NCI-H1105 (cell line): ENCODE data around the gene BNC2.
"Not testable (repeated sequence)": the region's sequence is repeated elsewhere in the genome, so short reads cannot be mapped to it uniquely, and the experiment has no call there.

Source experiments
- DNase-seq: peaks from one replicate; lab custom pipeline; 2025; lab: John Stamatoyannopoulos, UW

BNC2 gene, protein sequence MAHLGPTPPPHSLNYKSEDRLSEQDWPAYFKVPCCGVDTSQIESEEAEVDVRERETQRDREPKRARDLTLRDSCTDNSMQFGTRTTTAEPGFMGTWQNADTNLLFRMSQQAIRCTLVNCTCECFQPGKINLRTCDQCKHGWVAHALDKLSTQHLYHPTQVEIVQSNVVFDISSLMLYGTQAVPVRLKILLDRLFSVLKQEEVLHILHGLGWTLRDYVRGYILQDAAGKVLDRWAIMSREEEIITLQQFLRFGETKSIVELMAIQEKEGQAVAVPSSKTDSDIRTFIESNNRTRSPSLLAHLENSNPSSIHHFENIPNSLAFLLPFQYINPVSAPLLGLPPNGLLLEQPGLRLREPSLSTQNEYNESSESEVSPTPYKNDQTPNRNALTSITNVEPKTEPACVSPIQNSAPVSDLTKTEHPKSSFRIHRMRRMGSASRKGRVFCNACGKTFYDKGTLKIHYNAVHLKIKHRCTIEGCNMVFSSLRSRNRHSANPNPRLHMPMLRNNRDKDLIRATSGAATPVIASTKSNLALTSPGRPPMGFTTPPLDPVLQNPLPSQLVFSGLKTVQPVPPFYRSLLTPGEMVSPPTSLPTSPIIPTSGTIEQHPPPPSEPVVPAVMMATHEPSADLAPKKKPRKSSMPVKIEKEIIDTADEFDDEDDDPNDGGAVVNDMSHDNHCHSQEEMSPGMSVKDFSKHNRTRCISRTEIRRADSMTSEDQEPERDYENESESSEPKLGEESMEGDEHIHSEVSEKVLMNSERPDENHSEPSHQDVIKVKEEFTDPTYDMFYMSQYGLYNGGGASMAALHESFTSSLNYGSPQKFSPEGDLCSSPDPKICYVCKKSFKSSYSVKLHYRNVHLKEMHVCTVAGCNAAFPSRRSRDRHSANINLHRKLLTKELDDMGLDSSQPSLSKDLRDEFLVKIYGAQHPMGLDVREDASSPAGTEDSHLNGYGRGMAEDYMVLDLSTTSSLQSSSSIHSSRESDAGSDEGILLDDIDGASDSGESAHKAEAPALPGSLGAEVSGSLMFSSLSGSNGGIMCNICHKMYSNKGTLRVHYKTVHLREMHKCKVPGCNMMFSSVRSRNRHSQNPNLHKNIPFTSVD

GRCh38 chr9:16870596-16871335 lies at the start of gene BNC2:
Gene BNC2, minus strand, starts transcription at chr9:16870670. Its CDS starts 22 bp downstream, at chr9:16870648.
- DNase-seq: peak; percentile 32

- no peak for DNase-seq
Measured at GRCh38 chr9:16918920-16919319, 48.5 kb upstream of the BNC2 start.

DNA sequence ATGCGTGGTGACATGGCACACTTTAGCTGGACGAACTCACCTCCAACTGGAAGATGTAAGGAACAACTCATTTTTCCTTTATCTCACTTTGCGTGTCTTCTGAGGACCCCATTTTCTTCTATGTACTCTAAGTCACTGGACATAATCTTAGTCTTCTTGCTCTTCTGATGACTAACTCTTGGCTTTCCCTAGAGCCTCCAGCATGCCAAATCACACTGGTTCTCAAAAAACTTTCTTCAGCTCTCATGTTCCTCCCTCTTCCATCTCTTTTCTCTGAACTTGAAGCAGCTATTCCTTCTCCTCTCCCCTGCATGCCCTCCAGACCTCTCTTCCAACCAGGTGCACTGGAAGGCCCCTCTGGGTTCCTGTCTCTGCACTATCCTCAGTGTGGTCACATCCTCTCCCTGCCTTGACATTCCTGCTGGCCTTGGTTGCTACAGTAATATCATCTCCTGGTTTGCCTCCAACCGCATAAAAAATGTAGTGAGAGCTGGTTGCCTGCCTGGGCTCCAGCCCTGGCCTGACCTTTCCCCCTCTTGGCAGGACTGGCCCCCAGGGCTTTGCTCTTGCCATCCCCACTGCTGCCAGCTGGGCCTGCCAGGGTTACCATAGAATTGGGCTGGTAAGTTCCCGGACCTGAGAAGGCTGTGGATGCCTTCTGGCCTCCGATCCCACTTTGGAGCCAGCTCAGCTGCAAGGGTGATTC lies 44.8 kb upstream of the BNC2 start:
- no peak for DNase-seq

GRCh38 chr9:16912197-16912596 lies 41.7 kb upstream of the BNC2 start:
- no peak for DNase-seq

DNA sequence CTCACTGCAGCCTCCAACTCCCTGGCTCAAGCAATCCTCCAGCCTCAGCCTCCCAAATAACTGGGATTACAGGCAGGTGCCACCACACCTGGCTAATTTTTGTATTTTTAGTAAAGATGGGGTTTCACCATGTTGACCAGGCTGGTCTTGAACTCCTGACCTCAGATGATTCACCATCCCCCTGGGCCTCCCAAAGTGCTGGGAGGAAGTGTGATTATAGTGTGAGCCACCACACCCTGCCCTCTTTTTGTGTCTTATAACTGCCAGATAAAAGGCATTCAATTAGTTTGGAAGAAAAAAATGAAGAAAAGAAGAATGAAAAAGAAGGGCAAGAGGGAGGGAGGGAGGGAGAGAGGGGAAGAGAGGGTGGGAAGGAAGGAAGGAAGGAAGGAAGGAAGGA lies 37.7 kb upstream of the BNC2 start:
- DNase-seq: not testable (repeated sequence)

DNA sequence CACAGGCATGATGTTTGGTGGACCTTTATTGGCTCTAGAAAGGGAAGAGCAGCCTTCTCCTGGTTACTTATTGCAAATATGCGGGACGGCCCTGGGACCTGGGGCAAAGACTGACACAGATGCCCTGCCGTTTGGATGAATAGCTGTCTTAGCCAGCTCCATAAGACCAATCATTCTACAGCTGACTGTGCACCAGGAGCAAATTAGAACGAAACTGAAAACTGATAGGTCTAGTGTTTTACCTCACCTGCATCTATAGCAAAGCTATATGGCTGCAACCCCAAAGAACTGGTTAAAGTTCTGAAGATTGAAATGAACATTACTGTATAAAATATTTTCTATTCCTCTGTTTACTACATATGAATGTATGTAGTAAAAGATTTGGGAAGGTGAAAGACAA lies 34.2 kb upstream of the BNC2 start:
- DNase-seq: no peak

DNA sequence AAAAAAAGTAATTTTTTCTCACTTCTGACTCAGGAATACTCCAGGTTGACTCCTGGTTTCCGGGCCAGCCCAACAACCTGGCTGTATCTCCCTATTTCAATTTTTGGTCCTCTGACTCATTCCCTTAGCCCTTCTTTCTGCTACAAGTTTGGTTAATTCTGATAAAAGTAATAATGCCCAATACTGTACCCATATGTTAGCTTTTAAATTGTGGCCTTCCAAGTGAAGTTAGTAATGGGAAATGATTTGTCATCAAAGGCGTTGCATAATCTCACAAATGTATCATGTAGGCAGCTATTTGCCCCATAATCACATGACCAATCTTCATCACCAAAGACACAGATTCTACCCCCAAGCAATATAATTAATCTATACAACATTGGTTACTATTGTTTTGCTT lies 31.1 kb upstream of the BNC2 start:
- no peak for DNase-seq

- DNase-seq: no peak
Measured at GRCh38 chr9:16899606-16900005, 29.1 kb upstream of the BNC2 start.

DNA sequence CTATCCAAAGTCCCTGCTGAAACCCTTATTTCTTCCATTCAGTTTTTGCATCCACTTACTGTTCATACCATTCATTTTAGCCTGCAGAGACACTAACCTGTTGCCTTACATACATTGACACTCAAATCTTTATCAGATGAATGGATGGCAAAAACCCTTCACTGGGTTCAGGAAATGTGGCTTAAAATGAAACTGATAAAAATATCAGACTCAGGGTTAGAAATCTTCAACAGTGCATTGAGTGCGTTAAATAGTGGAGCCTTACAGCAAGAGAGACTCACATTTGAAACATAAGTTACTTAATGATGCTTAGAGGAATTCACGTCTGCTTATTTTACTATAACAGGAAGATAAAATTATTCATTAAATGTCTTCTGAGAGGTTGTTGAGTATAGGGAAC lies 28.0 kb upstream of the BNC2 start:
- no peak for DNase-seq

GRCh38 chr9:16888594-16888993 lies 18.1 kb upstream of the BNC2 start:
- DNase-seq: no peak

GRCh38 chr9:16885931-16886330 lies 15.5 kb upstream of the BNC2 start:
- no peak for DNase-seq

DNA sequence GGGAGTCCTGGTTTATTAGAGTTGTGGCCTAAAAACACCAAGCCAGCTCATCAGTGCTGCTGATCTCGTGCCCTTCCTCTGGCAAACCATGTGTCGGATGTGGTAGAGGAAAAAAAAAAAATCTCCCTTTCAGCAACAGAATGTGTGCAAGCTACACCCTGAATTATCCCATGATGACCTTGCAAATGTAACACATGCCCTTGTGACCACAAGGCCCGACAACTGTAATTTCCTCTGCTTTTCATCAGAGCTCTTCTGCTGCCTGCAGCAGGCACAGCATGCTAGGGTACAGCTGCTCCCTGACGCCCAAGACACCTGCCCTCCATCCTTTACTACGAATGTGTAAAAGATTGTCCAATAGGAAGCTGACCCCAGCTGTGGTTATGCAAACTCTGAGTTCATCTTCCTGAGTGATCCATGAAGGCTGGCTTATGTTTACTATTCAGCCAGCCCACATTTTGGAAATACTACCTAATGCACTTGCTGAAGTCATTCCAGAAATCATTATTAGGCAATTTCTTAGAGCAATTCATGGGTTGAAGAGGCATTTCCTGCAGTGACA lies 14.6 kb upstream of the BNC2 start:
- DNase-seq: no peak

DNA sequence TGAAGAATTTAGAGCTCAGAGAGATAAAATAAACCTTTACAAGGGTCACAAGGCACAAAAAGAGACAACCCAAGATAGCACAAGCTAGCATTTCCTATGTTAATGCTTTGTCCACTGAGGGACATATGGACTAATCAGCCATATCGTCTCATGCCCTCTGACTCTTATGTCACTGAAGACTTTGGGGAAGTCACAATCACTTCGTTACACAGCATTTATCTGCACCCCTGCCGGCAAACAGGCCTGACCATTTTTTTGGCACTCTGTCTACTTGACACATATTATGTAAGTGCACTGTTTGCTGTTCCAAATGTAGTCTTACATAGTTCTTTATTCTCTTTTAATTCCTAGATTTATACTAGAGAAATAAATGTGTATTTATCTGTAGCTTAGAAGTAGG lies 13.9 kb upstream of the BNC2 start:
- no peak for DNase-seq

DNA sequence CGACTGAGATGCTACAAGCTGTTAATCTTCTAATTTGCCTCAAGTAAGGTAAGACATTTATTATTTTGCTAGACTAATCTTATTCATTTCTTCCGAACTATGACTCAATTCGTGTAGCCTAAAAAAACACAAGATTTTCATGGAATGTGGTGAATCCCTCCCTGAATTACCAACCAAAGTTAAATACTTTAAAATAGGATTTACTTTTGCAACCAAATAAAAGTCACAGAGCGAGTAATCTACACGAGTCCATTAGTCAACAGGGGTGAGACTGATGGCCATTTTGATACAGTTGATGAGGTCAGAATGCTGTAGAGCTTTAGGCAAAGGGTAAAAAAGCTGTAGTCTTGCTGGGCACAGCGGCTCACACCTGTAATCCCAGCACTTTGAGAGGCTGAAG lies 13.1 kb upstream of the BNC2 start:
- DNase-seq: no peak

- DNase-seq: not testable (repeated sequence)
Measured at GRCh38 chr9:16882440-16882839, 12.0 kb upstream of the BNC2 start.

DNA sequence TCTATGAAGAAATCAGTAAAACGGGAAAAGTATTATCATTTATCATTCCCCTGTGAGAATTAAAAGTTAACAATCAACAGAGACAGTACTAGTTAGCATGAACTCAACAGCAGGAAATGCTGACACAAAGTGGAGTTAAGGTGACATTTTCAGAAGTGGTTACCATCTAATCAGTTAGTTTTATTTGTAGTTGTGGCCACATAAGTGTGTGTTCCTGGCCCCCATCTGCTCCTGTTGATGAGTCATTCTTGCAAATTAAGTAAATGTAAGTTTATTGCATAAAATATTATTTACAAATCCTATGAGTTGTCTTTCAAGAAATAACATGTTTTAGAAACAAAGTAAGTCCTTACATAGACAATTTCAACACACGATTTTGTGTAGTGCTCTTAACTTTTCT lies 8.9 kb upstream of the BNC2 start:
- no peak for DNase-seq

DNA sequence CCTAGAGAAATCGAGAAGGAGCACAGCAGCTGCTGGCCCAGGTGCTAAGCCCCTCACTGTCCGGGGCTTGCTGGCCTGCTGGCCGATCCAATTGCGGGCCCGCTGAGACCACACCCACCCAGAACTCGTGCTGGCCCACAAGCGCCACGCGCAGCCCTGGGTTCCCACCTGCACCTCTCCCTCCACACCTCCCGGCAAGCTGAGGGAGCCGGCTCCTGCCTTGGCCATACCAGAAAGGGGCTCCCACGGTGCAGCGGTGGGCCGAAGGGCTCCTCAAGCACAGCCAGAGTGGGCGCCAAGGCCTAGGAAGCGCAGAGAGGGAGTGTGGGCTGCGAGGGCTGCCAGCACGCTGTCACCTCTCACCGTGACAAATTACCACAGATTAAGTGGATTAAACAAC lies 6.8 kb upstream of the BNC2 start:
- no peak for DNase-seq

- no peak for DNase-seq
Measured at GRCh38 chr9:16873126-16873802, 2.8 kb upstream of the BNC2 start.

GRCh38 chr9:16871336-16872151 lies 1.1 kb upstream of the BNC2 start:
- DNase-seq: peak; percentile 52
